Central memory CD8-positive, alpha-beta T cell (primary cell): Measurements from ENCODE around the gene IAPP.
"Not testable (repeated sequence)": the region's sequence is repeated elsewhere in the genome, so short reads cannot be mapped to it uniquely, and the experiment has no call there.

Source experiments
- ATAC-seq: fragments of 150-1000 bp; cut with Tn5 transposase; replicated peaks from 2 replicates; pipeline ENCODE4 v1.10.0; 2022; ENCODE audit warnings: mild to moderate bottlenecking, moderate FRiP score, moderate number of reproducible peaks; ENCODE audit not compliant: poor library complexity, severe bottlenecking; ENCODE audit errors: extremely low read depth
- DNase-seq, 2 donors: peaks; one replicate each; pipeline ENCODE4 v3.0.0; 2021; ENCODE audit warnings: low spot score in 2 of 2
- H3K27ac Mint-ChIP-seq: one replicate; pipeline ENCODE4 v1.8.0; 2022; ENCODE audit warnings: low read depth, mild to moderate bottlenecking, moderate library complexity, mixed read lengths
- H3K27me3 Mint-ChIP-seq: one replicate; pipeline ENCODE4 v1.8.0; 2022; ENCODE audit warnings: mixed read lengths
- H3K36me3 Mint-ChIP-seq: one replicate; pipeline ENCODE4 v1.8.0; 2022; ENCODE audit warnings: mild to moderate bottlenecking, moderate library complexity, mixed read lengths; ENCODE audit not compliant: insufficient read depth
- H3K4me1 Mint-ChIP-seq: one replicate; pipeline ENCODE4 v1.8.0; 2022; ENCODE audit warnings: mixed read lengths
- H3K4me3 Mint-ChIP-seq: one replicate; pipeline ENCODE4 v1.8.0; 2022; ENCODE audit warnings: mild to moderate bottlenecking, moderate library complexity, mixed read lengths
- H3K9me3 Mint-ChIP-seq: one replicate; pipeline ENCODE4 v1.8.0; 2022; ENCODE audit warnings: mixed read lengths

The IAPP gene

GRCh38 chr12:21394828-21395626 is 22.3 kb downstream of the IAPP start:
- not testable (repeated sequence) for ATAC-seq, H3K9me3 Mint-ChIP-seq

GRCh38 chr12:21413369-21414277 is 40.9 kb downstream of the IAPP start:
- Mint-ChIP-seq H3K27me3 (peaks cover 34% of the 10 kb centered on the region), H3K4me3 (no peak overlapping the region), H3K4me1 (no peaks in the 10 kb centered on the region), H3K36me3 (no peaks in the 10 kb centered on the region), H3K27ac (no peak overlapping the region), H3K9me3 (no peaks in the 10 kb centered on the region)
- no peak for ATAC-seq
- no peak for DNase-seq

More at GRCh38 chr12:21394828-21395626, 22.3 kb downstream of the IAPP start:
- DNase-seq, H3K4me1 Mint-ChIP-seq, H3K36me3 Mint-ChIP-seq, H3K27ac Mint-ChIP-seq, H3K4me3 Mint-ChIP-seq: not testable (repeated sequence)
- H3K27me3 Mint-ChIP-seq = peaks cover 47% of the 10 kb centered on the region

- no peak overlapping the region for H3K4me3 Mint-ChIP-seq
- no peaks in the 10 kb centered on the region for H3K9me3 Mint-ChIP-seq
- DNase-seq (no peak), ATAC-seq (no peak)
- H3K27me3 Mint-ChIP-seq = peaks cover 36% of the 10 kb centered on the region
- H3K27ac Mint-ChIP-seq = no peak overlapping the region
- H3K4me1 Mint-ChIP-seq = no peaks in the 10 kb centered on the region
- H3K36me3 Mint-ChIP-seq = no peaks in the 10 kb centered on the region
These were observed 43.9 kb downstream of the IAPP start for GRCh38 chr12:21416511-21417121.

GRCh38 chr12:21418398-21418797 is 45.7 kb downstream of the IAPP start:
- H3K9me3 Mint-ChIP-seq, DNase-seq, H3K4me1 Mint-ChIP-seq, H3K4me3 Mint-ChIP-seq, ATAC-seq, H3K27ac Mint-ChIP-seq, H3K36me3 Mint-ChIP-seq: not testable (repeated sequence)
- H3K27me3 Mint-ChIP-seq = peaks cover 36% of the 10 kb centered on the region

GRCh38 chr12:21419009-21419699 is 46.5 kb downstream of the IAPP start:
- not testable (repeated sequence) for H3K4me1 Mint-ChIP-seq, H3K4me3 Mint-ChIP-seq, ATAC-seq, H3K36me3 Mint-ChIP-seq, H3K9me3 Mint-ChIP-seq, H3K27ac Mint-ChIP-seq, DNase-seq
- H3K27me3 Mint-ChIP-seq = peaks cover 36% of the 10 kb centered on the region

- DNase-seq (no peak), ATAC-seq (no peak)
- no peaks in the 10 kb centered on the region for H3K27me3 Mint-ChIP-seq
- H3K4me3 Mint-ChIP-seq = no peak overlapping the region
- no peaks in the 10 kb centered on the region for H3K4me1 Mint-ChIP-seq
- H3K9me3 Mint-ChIP-seq = no peaks in the 10 kb centered on the region
- H3K36me3 Mint-ChIP-seq = no peaks in the 10 kb centered on the region
- H3K27ac Mint-ChIP-seq = no peak overlapping the region
These were observed 55.5 kb downstream of the IAPP start for GRCh38 chr12:21428241-21428640.
